ENCODE measurements around the gene YBX2. TPM values are rescaled to one million over a fixed set of nuclear protein-coding genes. Genes with fewer than 3 reads are reported as not detected.
"Not testable (repeated sequence)": the region's sequence is repeated elsewhere in the genome, so short reads cannot be mapped to it uniquely, and the experiment has no call there.

YBX2 gene
- total RNA-seq, 1 experiment from 2014 or later: 0.24 TPM

GRCh38 chr17:7336240-7337175, 42.1 kb upstream of the YBX2 start, which contains the start of gene ACAP1:
Gene ACAP1, plus strand, starts transcription at chr17:7336529. Its CDS starts 206 bp downstream, at chr17:7336735.
- Mint-ChIP-seq H3K27ac (ENCODE audit: unreplicated experiment) (no peak within 1 kb of the TSS), H3K4me1 (ENCODE audit: low read depth, unreplicated experiment) (no peaks in the 10 kb centered on the region), H3K4me3 (ENCODE audit: low read depth, unreplicated experiment) (no peak within 1 kb of the TSS), H3K9me3 (ENCODE audit: low read depth, unreplicated experiment) (no peaks in the 10 kb centered on the region), H3K36me3 (ENCODE audit: insufficient read depth, unreplicated experiment) (peaks cover 3% of the 10 kb centered on the region), H3K27me3 (ENCODE audit: unreplicated experiment) (peaks cover 27% of the 10 kb centered on the region)
- no TSS peak for BruUV-seq (replicated peaks)
- intact Hi-C loops (cut with micrococcal nuclease; ENCODE audit: unreplicated experiment): no loop called here
- CTCF ChIA-PET: interaction anchor here (1.7 kb wide), 1 partner anchor 9 kb away, joined by 5 read pairs; no protein-coding TSS in a partner anchor
- TF ChIP-seq CTCF (IDR thresholded peaks at IDR 0.05; ENCODE audit: unreplicated experiment): no peak
- DNase-seq: no peak

GRCh38 chr17:7335765-7336164, 41.3 kb upstream of the YBX2 start:
- peaks cover 20% of the 10 kb centered on the region for H3K27me3 Mint-ChIP-seq (ENCODE audit: unreplicated experiment)
- H3K9me3 Mint-ChIP-seq (ENCODE audit: low read depth, unreplicated experiment); DNase-seq; H3K36me3 Mint-ChIP-seq (ENCODE audit: insufficient read depth, unreplicated experiment); BruUV-seq (replicated peaks); H3K27ac Mint-ChIP-seq (ENCODE audit: unreplicated experiment); intact Hi-C loops (cut with micrococcal nuclease; ENCODE audit: unreplicated experiment); H3K4me3 Mint-ChIP-seq (ENCODE audit: low read depth, unreplicated experiment); H3K4me1 Mint-ChIP-seq (ENCODE audit: low read depth, unreplicated experiment): not testable (repeated sequence)
- CTCF ChIA-PET: interaction anchor here (1.7 kb wide), 1 partner anchor 9 kb away, joined by 5 read pairs; no protein-coding TSS in a partner anchor

GRCh38 chr17:7334938-7335538, 40.6 kb upstream of the YBX2 start:
- no TSS peak for BruUV-seq (replicated peaks)

GRCh38 chr17:7332600-7333069, 38.2 kb upstream of the YBX2 start:
- H3K27ac Mint-ChIP-seq (ENCODE audit: unreplicated experiment); H3K9me3 Mint-ChIP-seq (ENCODE audit: low read depth, unreplicated experiment); DNase-seq; intact Hi-C loops (cut with micrococcal nuclease; ENCODE audit: unreplicated experiment); BruUV-seq (replicated peaks); H3K4me3 Mint-ChIP-seq (ENCODE audit: low read depth, unreplicated experiment); CTCF ChIA-PET: not testable (repeated sequence)
- Mint-ChIP-seq H3K27me3 (ENCODE audit: unreplicated experiment) (peaks cover 20% of the 10 kb centered on the region), H3K36me3 (ENCODE audit: insufficient read depth, unreplicated experiment) (peaks cover 21% of the 10 kb centered on the region), H3K4me1 (ENCODE audit: low read depth, unreplicated experiment) (peaks cover 15% of the 10 kb centered on the region)

More at GRCh38 chr17:7334938-7335538, 40.6 kb upstream of the YBX2 start:
- peaks cover 20% of the 10 kb centered on the region for H3K27me3 Mint-ChIP-seq (ENCODE audit: unreplicated experiment)
- H3K36me3 Mint-ChIP-seq (ENCODE audit: insufficient read depth, unreplicated experiment): peaks cover 6% of the 10 kb centered on the region
- H3K4me1 Mint-ChIP-seq (ENCODE audit: low read depth, unreplicated experiment): no peaks in the 10 kb centered on the region
- no peaks in the 10 kb centered on the region for H3K9me3 Mint-ChIP-seq (ENCODE audit: low read depth, unreplicated experiment)
- DNase-seq: no peak
- no peak for TF ChIP-seq CTCF (IDR thresholded peaks at IDR 0.05; ENCODE audit: unreplicated experiment)
- CTCF ChIA-PET: interaction anchor here (1.7 kb wide), 1 partner anchor 10 kb away, joined by 5 read pairs; no protein-coding TSS in a partner anchor
- no peak overlapping the region for H3K4me3 Mint-ChIP-seq (ENCODE audit: low read depth, unreplicated experiment)
- H3K27ac Mint-ChIP-seq (ENCODE audit: unreplicated experiment): no peak overlapping the region
- intact Hi-C loops (cut with micrococcal nuclease; ENCODE audit: unreplicated experiment): no loop called here

- Mint-ChIP-seq H3K9me3 (ENCODE audit: low read depth, unreplicated experiment) (no peaks in the 10 kb centered on the region), H3K27ac (ENCODE audit: unreplicated experiment) (no peak overlapping the region), H3K36me3 (ENCODE audit: insufficient read depth, unreplicated experiment) (peaks cover 21% of the 10 kb centered on the region), H3K27me3 (ENCODE audit: unreplicated experiment) (peaks cover 20% of the 10 kb centered on the region), H3K4me3 (ENCODE audit: low read depth, unreplicated experiment) (no peak overlapping the region), H3K4me1 (ENCODE audit: low read depth, unreplicated experiment) (peaks cover 16% of the 10 kb centered on the region)
- CTCF ChIA-PET: no interaction called here
- no peak for TF ChIP-seq CTCF (IDR thresholded peaks at IDR 0.05; ENCODE audit: unreplicated experiment)
- no TSS peak for BruUV-seq (replicated peaks)
- intact Hi-C loops (cut with micrococcal nuclease; ENCODE audit: unreplicated experiment): no loop called here
- DNase-seq: no peak
Observed at GRCh38 chr17:7332111-7332510, 37.7 kb upstream of the YBX2 start.

All from Calu3 (cell line).